IMR-90 (cell line): ENCODE measurements around the gene SAMD5. TPM values are rescaled to one million over a fixed set of nuclear protein-coding genes. Genes with fewer than 3 reads are reported as not detected.

ENCODE experiments used
- ATAC-seq: fragments of 200-7000 bp; cut with Tn5 transposase; 2 replicates; pipeline ENCODE4 v1.9.1; 2020; ENCODE audit warnings: low read depth, mild to moderate bottlenecking, moderate library complexity
- BruUV-seq: library from RNA; stranded (reverse); fragments of 400-500 nt; replicated peaks from 2 replicates; lab custom pipeline; 2021; lab: Mats Ljungman, UMichigan
- CTCF ChIA-PET: fragments of 300-600 bp; formaldehyde crosslinking; extraction: SDS; loops from one replicate; lab custom pipeline; 2021; ENCODE audit warnings: antibody characterized with exemption; lab: Yijun Ruan, JAX
- POLR2A ChIA-PET: fragments of 300-600 bp; sonication (Branson Sonifier 250); formaldehyde crosslinking; loops from one replicate; lab custom pipeline; 2022; ENCODE audit warnings: antibody characterized with exemption; ENCODE audit not compliant: unreplicated experiment; lab: Charles Lee
- DNase-seq: peaks from one replicate; pipeline ENCODE4 v3.0.0; 2013
- H2AFZ ChIP-seq: replicated peaks from 2 replicates; pipeline ENCODE3; 2013; ENCODE audit warnings: low read length, mild to moderate bottlenecking; ENCODE audit not compliant: poor library complexity
- H2AK5ac ChIP-seq: 2 replicates; pipeline ENCODE4 v1.6.1; 2013; ENCODE audit warnings: low read depth, low read length, inconsistent platforms
- H2AK9ac ChIP-seq: replicated peaks from 2 replicates; pipeline ENCODE3; 2013; ENCODE audit warnings: mild to moderate bottlenecking, low read depth, low read length, moderate library complexity; ENCODE audit not compliant: poor library complexity
- H2BK120ac ChIP-seq: 2 replicates; pipeline ENCODE4 v1.6.1; 2013; ENCODE audit warnings: low read depth, low read length, inconsistent platforms
- H2BK15ac ChIP-seq: 3 replicates; pipeline ENCODE4 v1.6.1; 2013; ENCODE audit warnings: low read depth, low read length, inconsistent platforms
- H2BK20ac ChIP-seq: 2 replicates; pipeline ENCODE4 v1.6.1; 2013; ENCODE audit warnings: low read depth, mild to moderate bottlenecking, inconsistent platforms, low read length, moderate library complexity
- H2BK5ac ChIP-seq: 2 replicates; pipeline ENCODE4 v1.6.1; 2013; ENCODE audit warnings: mild to moderate bottlenecking, low read depth, low read length, inconsistent platforms; ENCODE audit not compliant: poor library complexity, severe bottlenecking
- H3K14ac ChIP-seq: replicated peaks from 2 replicates; pipeline ENCODE4 v1.6.1; 2013; ENCODE audit warnings: low read depth, low read length, inconsistent platforms
- H3K18ac ChIP-seq: 2 replicates; pipeline ENCODE4 v1.6.1; 2013; ENCODE audit warnings: low read depth, low read length, control low read depth
- H3K23ac ChIP-seq: 2 replicates; pipeline ENCODE4 v1.6.1; 2013; ENCODE audit warnings: low read depth, low read length, inconsistent platforms
- H3K27ac ChIP-seq: 2 replicates; pipeline ENCODE4 v1.5.1; 2013; ENCODE audit warnings: mild to moderate bottlenecking, control low read depth, low read length; ENCODE audit not compliant: insufficient read depth
- H3K27me3 ChIP-seq: 2 replicates; pipeline ENCODE4 v1.6.1; 2013; ENCODE audit warnings: low read length; ENCODE audit not compliant: control insufficient read depth, insufficient read depth
- H3K36me3 ChIP-seq: 2 replicates; pipeline ENCODE4 v1.6.1; 2013; ENCODE audit warnings: low read length, mixed read lengths; ENCODE audit not compliant: control insufficient read depth, insufficient read depth
- H3K4ac ChIP-seq: 2 replicates; pipeline ENCODE4 v1.6.1; 2013; ENCODE audit warnings: low read depth, low read length, inconsistent platforms
- H3K4me1 ChIP-seq: 2 replicates; pipeline ENCODE4 v1.6.1; 2013; ENCODE audit warnings: low read length, mixed read lengths; ENCODE audit not compliant: control insufficient read depth, insufficient read depth
- H3K4me2 ChIP-seq: 2 replicates; pipeline ENCODE4 v1.6.1; 2013; ENCODE audit warnings: low read depth, mild to moderate bottlenecking, control low read depth, low read length, moderate library complexity
- H3K4me3 ChIP-seq: 2 replicates; pipeline ENCODE4 v1.5.1; 2013; ENCODE audit warnings: low read depth, mild to moderate bottlenecking, control low read depth, low read length, moderate library complexity; ENCODE audit not compliant: insufficient read depth
- H3K56ac ChIP-seq: 2 replicates; pipeline ENCODE4 v1.6.1; 2013; ENCODE audit warnings: low read length, inconsistent platforms; ENCODE audit not compliant: insufficient read depth; ENCODE audit errors: extremely low read depth
- H3K79me1 ChIP-seq, 2 experiments: 2 replicates each; pipeline ENCODE4 v1.6.1; 2013; ENCODE audit warnings: low read length in 2 of 2, inconsistent platforms in 1 of 2, low read depth in 1 of 2
- H3K9ac ChIP-seq: 2 replicates; pipeline ENCODE4 v1.6.1; 2013; ENCODE audit warnings: low read depth, low read length, control low read depth
- H3K9me1 ChIP-seq: 2 replicates; pipeline ENCODE4 v1.6.1; 2013; ENCODE audit warnings: low read length, inconsistent platforms; ENCODE audit not compliant: insufficient read depth
- H3K9me3 ChIP-seq: 2 replicates; pipeline ENCODE4 v1.6.1; 2013; ENCODE audit warnings: low read length; ENCODE audit not compliant: control insufficient read depth, insufficient read depth
- H4K20me1 ChIP-seq: 2 replicates; pipeline ENCODE4 v1.6.1; 2013; ENCODE audit warnings: low read length, inconsistent platforms; ENCODE audit not compliant: insufficient read depth
- H4K5ac ChIP-seq: 2 replicates; pipeline ENCODE4 v1.6.1; 2013; ENCODE audit warnings: mild to moderate bottlenecking, low read depth, low read length, control low read depth
- H4K8ac ChIP-seq, 2 experiments: 2 replicates each; pipeline ENCODE4 v1.6.1; 2013; ENCODE audit warnings: low read depth in 2 of 2, low read length in 2 of 2, control low read depth in 1 of 2, inconsistent platforms in 1 of 2
- H4K91ac ChIP-seq: 2 replicates; pipeline ENCODE4 v1.6.1; 2013; ENCODE audit warnings: low read depth, low read length, inconsistent platforms; ENCODE audit not compliant: insufficient read depth
- BHLHE40 ChIP-seq: fragments of 150-350 bp; IDR thresholded peaks from 2 replicates; pipeline ENCODE4 v1.6.1; 2016; ENCODE audit warnings: mild to moderate bottlenecking, low read depth, low read length
- CEBPB ChIP-seq: IDR thresholded peaks from 2 replicates; pipeline ENCODE4 v1.6.1; 2012; ENCODE audit warnings: low read depth, low read length, improper control_type of control experiment
- CHD1 ChIP-seq: IDR thresholded peaks from 2 replicates; pipeline ENCODE4 v1.6.1; 2012; ENCODE audit warnings: low read depth, low read length, improper control_type of control experiment
- CTCF ChIP-seq: conservative IDR thresholded peaks from 2 replicates; pipeline ENCODE4 v1.5.1; 2012; ENCODE audit warnings: mild to moderate bottlenecking, low read depth, low read length, improper control_type of control experiment
- ELK1 ChIP-seq: fragments of 150-350 bp; IDR thresholded peaks from 2 replicates; pipeline ENCODE4 v1.6.1; 2016; ENCODE audit warnings: low read depth, mild to moderate bottlenecking, low read length, moderate library complexity, borderline replicate concordance
- FOS ChIP-seq: fragments of 150-350 bp; IDR thresholded peaks from 2 replicates; pipeline ENCODE4 v1.6.1; 2016; ENCODE audit warnings: low read depth, low read length
- MAFK ChIP-seq: IDR thresholded peaks from 2 replicates; pipeline ENCODE4 v1.6.1; 2012; ENCODE audit warnings: low read depth, low read length, improper control_type of control experiment
- MAZ ChIP-seq: IDR thresholded peaks from 2 replicates; pipeline ENCODE4 v1.6.1; 2012; ENCODE audit warnings: low read depth, mild to moderate bottlenecking, low read length, improper control_type of control experiment, moderate library complexity, borderline replicate concordance
- MXI1 ChIP-seq: IDR thresholded peaks from 2 replicates; pipeline ENCODE4 v1.6.1; 2012; ENCODE audit warnings: low read depth, mild to moderate bottlenecking, low read length, moderate library complexity, borderline replicate concordance
- NFE2L2 ChIP-seq: fragments of 150-350 bp; IDR thresholded peaks from 2 replicates; pipeline ENCODE4 v1.6.1; 2016; ENCODE audit warnings: low read depth, mild to moderate bottlenecking, low read length
- POLR2A ChIP-seq: IDR thresholded peaks from 2 replicates; pipeline ENCODE4 v1.6.1; 2012; ENCODE audit warnings: mild to moderate bottlenecking, low read depth, low read length
- RAD21 ChIP-seq: IDR thresholded peaks from 2 replicates; pipeline ENCODE4 v1.6.1; 2012; ENCODE audit warnings: low read length, improper control_type of control experiment
- RCOR1 ChIP-seq: IDR thresholded peaks from 2 replicates; pipeline ENCODE4 v1.6.1; 2012; ENCODE audit warnings: mild to moderate bottlenecking, low read length, improper control_type of control experiment; ENCODE audit not compliant: insufficient replicate concordance
- RFX5 ChIP-seq: IDR thresholded peaks from 2 replicates; pipeline ENCODE4 v1.8.0; 2012; ENCODE audit warnings: low read depth, mild to moderate bottlenecking, low read length, moderate library complexity
- SMC3 ChIP-seq: fragments of 150-350 bp; IDR thresholded peaks from 2 replicates; pipeline ENCODE4 v1.6.1; 2016; ENCODE audit warnings: low read depth, mild to moderate bottlenecking, antibody characterized with exemption, low read length, moderate library complexity
- WGBS, 2 experiments: methylation state at CpG; one replicate each; pipeline versions ENCODE4 v1.1.5 to v1.1.7; 2013; ENCODE audit warnings: missing lambda C conversion rate in 2 of 2; ENCODE audit not compliant: insufficient read length in 1 of 2; ENCODE audit errors: extremely low coverage in 2 of 2; 5-methylcytosine and 5-hydroxymethylcytosine counted together
- dilution Hi-C: fragments of 300-500 bp; cut with HindIII; formaldehyde crosslinking; loops from one replicate; pipeline ENCODE4 v1.14.3; 2018; ENCODE audit warnings: low sequenced_read_pairs; ENCODE audit not compliant: unreplicated experiment
- in situ Hi-C: fragments of 300-500 bp; cut with MboI; formaldehyde crosslinking; loops from 3 replicates; pipeline ENCODE4 v1.14.3; 2019; ENCODE audit warnings: low sequenced_read_pairs, inconsistent platforms, mixed read lengths
- intact Hi-C: fragments of 100-400 bp; cut with micrococcal nuclease; formaldehyde crosslinking; loops from 2 replicates; pipeline ENCODE4 v1.10.0; 2022
- polyA plus RNA-seq, 3 experiments: library from polyadenylated mRNA; depleted of rRNA; stranded (reverse); fragments of >200 nt; gene quantifications; 2 replicates each; pipeline ENCODE4 v1.2.3, GENCODE V29; 2012; ENCODE audit warnings: low replicate concordance in 1 of 3
- total RNA-seq: library from RNA; depleted of rRNA; stranded (reverse); fragments of >200 nt; gene quantifications from 2 replicates; pipeline ENCODE4 v1.2.3, GENCODE V29; 2012
- TF ChIP-seq, protein P1 (sequence below): fragments of 150-350 bp; IDR thresholded peaks from 2 replicates; pipeline ENCODE4 v1.6.1; 2017; ENCODE audit warnings: mild to moderate bottlenecking, antibody characterized with exemption, low read length, low read depth

Gene SAMD5
- total and polyA plus RNA-seq, 2 of the 4 experiments (the other 2 are of a cell fraction): 1.0 to 1.6 TPM

- no peak overlapping the region for H2BK15ac ChIP-seq
- no peak overlapping the region for H3K4ac ChIP-seq
- no peak overlapping the region for H3K27ac ChIP-seq
- no TSS peak for BruUV-seq
- no peak overlapping the region for H4K5ac ChIP-seq
- no peaks in the 10 kb centered on the region for H4K20me1 ChIP-seq
- no peaks in the 10 kb centered on the region for H3K79me1 ChIP-seq
- dilution Hi-C loops: no loop called here
- no peak overlapping the region for H4K91ac ChIP-seq
- no peaks in the 10 kb centered on the region for H3K36me3 ChIP-seq
- no peak overlapping the region for H3K23ac ChIP-seq
- no peaks in the 10 kb centered on the region for H3K27me3 ChIP-seq
- H2AK9ac ChIP-seq: no peak overlapping the region
- no peak overlapping the region for H2BK5ac ChIP-seq
- H2BK20ac ChIP-seq: no peak overlapping the region
- H3K9me1 ChIP-seq: no peaks in the 10 kb centered on the region
- H3K9me3 ChIP-seq: no peaks in the 10 kb centered on the region
- TF ChIP-seq CEBPB (no peak), POLR2A (no peak), MXI1 (no peak), MAZ (no peak), CTCF (no peak), RAD21 (no peak), SMC3 (no peak), MAFK (no peak), FOS (no peak), NFE2L2 (no peak), RCOR1 (no peak), BHLHE40 (no peak), RFX5 (no peak), ELK1 (no peak), CHD1 (no peak)
- TF ChIP-seq, protein P1, sequence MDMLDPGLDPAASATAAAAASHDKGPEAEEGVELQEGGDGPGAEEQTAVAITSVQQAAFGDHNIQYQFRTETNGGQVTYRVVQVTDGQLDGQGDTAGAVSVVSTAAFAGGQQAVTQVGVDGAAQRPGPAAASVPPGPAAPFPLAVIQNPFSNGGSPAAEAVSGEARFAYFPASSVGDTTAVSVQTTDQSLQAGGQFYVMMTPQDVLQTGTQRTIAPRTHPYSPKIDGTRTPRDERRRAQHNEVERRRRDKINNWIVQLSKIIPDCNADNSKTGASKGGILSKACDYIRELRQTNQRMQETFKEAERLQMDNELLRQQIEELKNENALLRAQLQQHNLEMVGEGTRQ: no peak
- no peak overlapping the region for H2AK5ac ChIP-seq
- no peak overlapping the region for H3K9ac ChIP-seq
- no peak overlapping the region for H3K4me3 ChIP-seq
- in situ Hi-C loops: no loop called here
- POLR2A ChIA-PET: no interaction called here
- no peak overlapping the region for H3K56ac ChIP-seq
- CTCF ChIA-PET: interaction anchor here (0.7 to 1.3 kb wide), 2 partner anchors 9 to 75 kb away, joined by 3 to 5 read pairs; no protein-coding TSS in a partner anchor
- no peak overlapping the region for H3K18ac ChIP-seq
- no peak overlapping the region for H3K4me2 ChIP-seq
- no peak overlapping the region for H3K14ac ChIP-seq
- intact Hi-C loops: no loop called here
- ATAC-seq (no peak), DNase-seq (no peak)
- no peaks in the 10 kb centered on the region for H3K4me1 ChIP-seq
- no peak overlapping the region for H2BK120ac ChIP-seq
- no peak overlapping the region for H2AFZ ChIP-seq
- WGBS, 2 experiments: no CpG with 5 or more reads among the region's 3 CpGs
- no peak overlapping the region for H4K8ac ChIP-seq
Observed at GRCh38 chr6:147587907-147588306, 79.4 kb downstream of the SAMD5 start.
